ENCODE results near the gene ZNF438.
"Not testable (repeated sequence)": the region's sequence is repeated elsewhere in the genome, so short reads cannot be mapped to it uniquely, and the experiment has no call there.

Gene ZNF438

DNA sequence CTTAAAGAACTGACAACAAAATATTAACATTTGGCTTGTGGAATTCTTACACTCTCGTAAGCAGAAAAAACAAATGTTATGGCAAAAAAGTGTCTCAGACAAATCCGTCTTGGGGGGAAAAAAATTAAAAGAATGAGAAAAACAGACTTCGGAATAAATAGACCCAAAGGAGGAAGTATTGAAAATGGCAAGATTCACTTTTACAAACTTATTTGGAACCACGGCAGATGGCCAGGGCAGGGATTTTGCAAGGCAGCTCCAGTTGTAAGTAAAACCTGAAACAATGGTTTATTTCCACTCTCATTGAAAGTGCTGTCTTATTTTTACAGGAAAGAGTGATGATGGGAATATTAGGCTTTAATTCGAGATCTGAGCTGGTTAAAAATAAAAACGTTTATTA lies 1.5 kb upstream of the ZNF438 start:
- no peak overlapping the region for H3K4me3 ChIP-seq (ENCODE audit: low read depth, low read length)
- TF ChIP-seq, protein P1, sequence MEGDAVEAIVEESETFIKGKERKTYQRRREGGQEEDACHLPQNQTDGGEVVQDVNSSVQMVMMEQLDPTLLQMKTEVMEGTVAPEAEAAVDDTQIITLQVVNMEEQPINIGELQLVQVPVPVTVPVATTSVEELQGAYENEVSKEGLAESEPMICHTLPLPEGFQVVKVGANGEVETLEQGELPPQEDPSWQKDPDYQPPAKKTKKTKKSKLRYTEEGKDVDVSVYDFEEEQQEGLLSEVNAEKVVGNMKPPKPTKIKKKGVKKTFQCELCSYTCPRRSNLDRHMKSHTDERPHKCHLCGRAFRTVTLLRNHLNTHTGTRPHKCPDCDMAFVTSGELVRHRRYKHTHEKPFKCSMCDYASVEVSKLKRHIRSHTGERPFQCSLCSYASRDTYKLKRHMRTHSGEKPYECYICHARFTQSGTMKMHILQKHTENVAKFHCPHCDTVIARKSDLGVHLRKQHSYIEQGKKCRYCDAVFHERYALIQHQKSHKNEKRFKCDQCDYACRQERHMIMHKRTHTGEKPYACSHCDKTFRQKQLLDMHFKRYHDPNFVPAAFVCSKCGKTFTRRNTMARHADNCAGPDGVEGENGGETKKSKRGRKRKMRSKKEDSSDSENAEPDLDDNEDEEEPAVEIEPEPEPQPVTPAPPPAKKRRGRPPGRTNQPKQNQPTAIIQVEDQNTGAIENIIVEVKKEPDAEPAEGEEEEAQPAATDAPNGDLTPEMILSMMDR (IDR thresholded peaks at IDR 0.05; ENCODE audit: borderline replicate concordance, insufficient read depth, low read depth, low read length), result no peak

DNA sequence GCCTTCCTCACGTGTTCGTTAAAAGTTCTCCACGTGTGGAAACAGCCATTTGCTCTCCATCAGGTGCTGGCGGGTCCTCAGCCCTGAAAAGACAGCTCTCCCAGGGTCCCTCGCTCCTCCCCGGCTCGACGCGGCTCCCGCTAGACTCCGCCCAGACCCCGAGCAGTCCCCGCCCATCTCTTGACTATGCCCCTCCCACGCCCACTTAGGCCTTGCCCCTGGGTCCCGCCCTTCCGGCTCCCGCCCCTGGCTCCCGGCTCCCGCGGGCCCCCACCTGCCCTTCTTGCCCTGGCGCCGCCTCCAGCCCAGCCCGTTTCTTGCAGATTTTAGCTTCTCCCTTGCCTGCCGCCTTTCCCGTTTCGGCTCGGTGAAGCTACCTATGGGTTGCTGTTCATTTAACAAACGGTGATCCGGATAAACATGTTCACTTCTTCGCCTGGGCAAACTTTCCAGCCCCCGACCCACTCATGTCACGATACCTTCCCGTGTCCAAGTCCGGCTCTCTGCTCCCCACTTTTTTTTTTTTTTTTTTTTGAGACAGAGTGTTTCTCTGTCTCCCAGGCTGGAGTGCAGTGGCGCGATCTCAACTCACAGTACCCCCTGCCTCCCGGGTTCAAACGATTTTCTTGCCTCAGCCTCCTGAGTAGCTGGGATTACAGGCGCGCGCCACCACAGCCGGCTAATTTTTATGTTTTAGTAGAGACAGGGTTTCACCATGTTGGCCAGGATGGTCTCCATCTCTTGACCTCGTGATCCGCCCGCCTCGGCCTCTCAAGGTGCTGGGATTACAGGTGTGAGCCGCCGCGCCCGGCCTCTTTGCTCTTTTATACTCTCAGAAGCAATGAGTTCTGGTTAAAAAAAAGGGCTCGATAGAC lies 830 bp upstream of the ZNF438 start:
- peak overlapping the region; percentile 76 for H3K4me3 ChIP-seq (ENCODE audit: low read depth, low read length)
- TF ChIP-seq, protein P1 (IDR thresholded peaks at IDR 0.05; ENCODE audit: borderline replicate concordance, insufficient read depth, low read depth, low read length), result no peak

DNA sequence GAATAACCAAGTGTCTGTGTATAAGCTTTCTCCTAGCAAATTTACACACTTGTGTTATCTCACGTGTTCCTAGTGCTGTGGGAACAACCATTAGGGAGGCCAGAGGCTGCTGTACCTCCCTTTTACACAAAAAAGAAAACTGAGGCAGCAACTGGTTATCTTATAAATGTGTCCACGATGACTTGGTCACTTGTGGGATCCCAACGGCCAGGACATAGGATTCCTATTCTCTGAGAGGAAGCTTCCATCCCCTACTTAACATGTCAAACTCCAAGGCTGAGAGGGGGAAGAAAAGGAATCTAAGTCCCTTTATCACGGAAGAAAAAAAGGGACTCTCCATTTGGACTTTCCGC lies 484 bp downstream of the ZNF438 start:
- TF ChIP-seq, protein P1 (IDR thresholded peaks at IDR 0.05; ENCODE audit: borderline replicate concordance, insufficient read depth, low read depth, low read length), result no peak

DNA sequence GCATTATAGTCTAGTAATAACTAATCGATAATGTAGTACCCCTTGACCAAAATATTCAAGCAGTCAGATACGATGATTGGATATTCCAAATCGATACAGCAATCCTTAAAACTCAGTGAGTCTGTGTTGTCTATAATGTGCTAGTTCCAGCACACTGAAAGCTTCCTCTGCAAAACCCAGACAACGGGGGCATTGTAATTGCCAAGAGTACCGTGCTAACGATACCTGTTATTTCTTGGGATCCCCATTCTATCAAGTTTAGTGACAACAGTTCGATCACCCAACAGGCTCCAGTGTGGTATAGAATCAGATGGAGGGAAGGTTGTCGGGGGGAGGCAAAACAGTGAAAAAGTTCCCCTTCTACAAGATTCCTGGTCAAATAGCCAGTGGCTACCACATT lies 865 bp downstream of the ZNF438 start:
- peak overlapping the region; percentile 76 for H3K4me3 ChIP-seq (ENCODE audit: low read depth, low read length)
- TF ChIP-seq, protein P1 (IDR thresholded peaks at IDR 0.05; ENCODE audit: borderline replicate concordance, insufficient read depth, low read depth, low read length), result no peak

More for the DNA sequence above, 484 bp downstream of the ZNF438 start:
- peak overlapping the region; percentile 76 for H3K4me3 ChIP-seq (ENCODE audit: low read depth, low read length)

GRCh38 chr10:31030260-31030659 lies 1.4 kb downstream of the ZNF438 start:
- TF ChIP-seq, protein P1 (IDR thresholded peaks at IDR 0.05; ENCODE audit: borderline replicate concordance, insufficient read depth, low read depth, low read length), result no peak
- no peak overlapping the region for H3K4me3 ChIP-seq (ENCODE audit: low read depth, low read length)

GRCh38 chr10:31028081-31028480 lies 3.6 kb downstream of the ZNF438 start:
- H3K4me3 ChIP-seq (ENCODE audit: low read depth, low read length), result no peak overlapping the region
- TF ChIP-seq, protein P1 (IDR thresholded peaks at IDR 0.05; ENCODE audit: borderline replicate concordance, insufficient read depth, low read depth, low read length), result no peak

GRCh38 chr10:31026279-31026678 lies 5.4 kb downstream of the ZNF438 start:
- not testable (repeated sequence) for H3K4me3 ChIP-seq (ENCODE audit: low read depth, low read length)
